Measurements from ENCODE around the gene SIT1.

GRCh38 chr9:35679766-35680330 is 29.1 kb upstream of the SIT1 start:
- no peak for TF ChIP-seq CTCF (conservative IDR thresholded peaks at IDR 0.05; ENCODE audit: low read length)
- no peak for TF ChIP-seq EZH2phosphoT487 (IDR thresholded peaks at IDR 0.05; ENCODE audit: borderline replicate concordance)
